PC-9 (cell line): ENCODE measurements around the gene SEL1L3. TPM values are rescaled to one million over a fixed set of nuclear protein-coding genes. Genes with fewer than 3 reads are reported as not detected.

Experiments
- BruUV-seq: library from RNA; stranded (reverse); fragments of 400-500 nt; replicated peaks from 2 replicates; lab custom pipeline; 2021; lab: Mats Ljungman, UMichigan
- CTCF ChIA-PET: fragments of 300-600 bp; sonication (Branson Sonifier 250); formaldehyde crosslinking; loops from one replicate; lab custom pipeline; 2022; ENCODE audit warnings: antibody characterized with exemption; lab: Charles Lee
- POLR2A ChIA-PET: fragments of 300-600 bp; sonication (Branson Sonifier 250); formaldehyde crosslinking; loops from one replicate; lab custom pipeline; 2022; ENCODE audit warnings: antibody characterized with exemption; ENCODE audit not compliant: unreplicated experiment; lab: Charles Lee
- DNase-seq, 2 experiments: peaks; one replicate each; pipeline versions ENCODE4 v3.0.0 to v3.0.0-alpha.2; 2015 to 2022; ENCODE audit warnings: mixed read lengths in 1 of 2
- H2AFZ ChIP-seq: fragments of 200-600 bp; sonication (generic); 2 replicates; pipeline ENCODE4 v1.8.1; 2017; ENCODE audit warnings: antibody characterized with exemption
- H3F3A ChIP-seq: fragments of 200-600 bp; sonication (generic); 2 replicates; pipeline ENCODE4 v1.8.1; 2017; ENCODE audit warnings: antibody characterized with exemption, mild to moderate bottlenecking, low read depth; ENCODE audit not compliant: insufficient read depth
- H3K27ac ChIP-seq: fragments of 200-600 bp; sonication (generic); 2 replicates; pipeline ENCODE4 v1.6.1; 2016; ENCODE audit warnings: mixed run types
- H3K27me3 ChIP-seq: fragments of 200-600 bp; sonication (generic); 2 replicates; pipeline ENCODE4 v1.6.1; 2016; ENCODE audit warnings: low read depth, mixed run types; ENCODE audit not compliant: insufficient read depth
- H3K36me3 ChIP-seq: fragments of 200-600 bp; sonication (generic); 2 replicates; pipeline ENCODE4 v1.6.1; 2016; ENCODE audit warnings: low read depth, mixed run types
- H3K4me1 ChIP-seq: fragments of 200-600 bp; sonication (generic); replicated peaks from 2 replicates; pipeline ENCODE4 v1.6.1; 2016; ENCODE audit warnings: mixed run types; ENCODE audit not compliant: insufficient read depth
- H3K4me2 ChIP-seq: fragments of 200-600 bp; sonication (generic); 2 replicates; pipeline ENCODE4 v1.6.1; 2017; ENCODE audit warnings: mixed run types
- H3K4me3 ChIP-seq: fragments of 200-600 bp; sonication (generic); 2 replicates; pipeline ENCODE4 v1.6.1; 2016; ENCODE audit warnings: mixed run types
- H3K79me2 ChIP-seq: fragments of 200-600 bp; sonication (generic); 2 replicates; pipeline ENCODE4 v1.6.1; 2017; ENCODE audit warnings: low read depth, mixed run types
- H3K9me2 ChIP-seq: fragments of 200-600 bp; sonication (generic); 2 replicates; pipeline ENCODE4 v1.8.1; 2017; ENCODE audit warnings: mild to moderate bottlenecking; ENCODE audit not compliant: insufficient read depth
- H3K9me3 ChIP-seq: fragments of 200-600 bp; sonication (generic); 2 replicates; pipeline ENCODE4 v1.8.1; 2016; ENCODE audit warnings: low read depth; ENCODE audit not compliant: insufficient read depth
- H4K20me1 ChIP-seq: fragments of 200-600 bp; sonication (generic); 2 replicates; pipeline ENCODE4 v1.8.1; 2017; ENCODE audit not compliant: insufficient read depth
- CTCF ChIP-seq: fragments of 200-600 bp; sonication (generic); conservative IDR thresholded peaks from 2 replicates; pipeline ENCODE4 v1.6.1; 2017; ENCODE audit warnings: mixed run types, antibody characterized with exemption, mild to moderate bottlenecking, moderate library complexity
- EZH2 ChIP-seq: fragments of 200-600 bp; sonication (generic); IDR thresholded peaks from 2 replicates; pipeline ENCODE4 v1.8.0; 2017; ENCODE audit warnings: antibody characterized with exemption, low read depth
- intact Hi-C: fragments of 100-400 bp; cut with micrococcal nuclease; formaldehyde crosslinking; loops from one replicate; pipeline ENCODE4 v1.10.0; 2022; ENCODE audit not compliant: unreplicated experiment
- total RNA-seq: library from RNA; stranded (reverse); gene quantifications from 2 replicates; pipeline ENCODE4 v1.2.3, GENCODE V29; 2021

SEL1L3 gene
- total RNA-seq, 1 experiment from 2014 or later = 79.2 TPM

DNA sequence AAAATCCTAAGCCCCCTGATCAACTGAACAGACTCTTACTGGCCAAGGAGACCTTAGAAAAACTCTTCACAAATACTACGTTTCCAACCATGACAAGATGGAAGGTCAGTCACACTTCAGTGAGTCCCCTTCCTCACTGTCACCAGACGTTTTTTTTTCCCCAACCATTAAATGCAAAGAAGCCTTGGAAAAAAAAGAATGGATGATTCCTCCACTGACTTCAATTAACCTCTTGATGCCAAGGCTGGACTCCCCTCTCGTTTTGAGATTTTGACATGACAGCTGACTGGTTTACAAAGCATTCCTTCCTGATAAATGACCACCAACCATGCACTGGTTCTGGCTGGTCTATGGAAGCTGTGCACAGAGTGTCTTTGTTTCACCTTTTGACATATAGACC, 133.9 kb downstream of the SEL1L3 start:
- no peak for DNase-seq

DNA sequence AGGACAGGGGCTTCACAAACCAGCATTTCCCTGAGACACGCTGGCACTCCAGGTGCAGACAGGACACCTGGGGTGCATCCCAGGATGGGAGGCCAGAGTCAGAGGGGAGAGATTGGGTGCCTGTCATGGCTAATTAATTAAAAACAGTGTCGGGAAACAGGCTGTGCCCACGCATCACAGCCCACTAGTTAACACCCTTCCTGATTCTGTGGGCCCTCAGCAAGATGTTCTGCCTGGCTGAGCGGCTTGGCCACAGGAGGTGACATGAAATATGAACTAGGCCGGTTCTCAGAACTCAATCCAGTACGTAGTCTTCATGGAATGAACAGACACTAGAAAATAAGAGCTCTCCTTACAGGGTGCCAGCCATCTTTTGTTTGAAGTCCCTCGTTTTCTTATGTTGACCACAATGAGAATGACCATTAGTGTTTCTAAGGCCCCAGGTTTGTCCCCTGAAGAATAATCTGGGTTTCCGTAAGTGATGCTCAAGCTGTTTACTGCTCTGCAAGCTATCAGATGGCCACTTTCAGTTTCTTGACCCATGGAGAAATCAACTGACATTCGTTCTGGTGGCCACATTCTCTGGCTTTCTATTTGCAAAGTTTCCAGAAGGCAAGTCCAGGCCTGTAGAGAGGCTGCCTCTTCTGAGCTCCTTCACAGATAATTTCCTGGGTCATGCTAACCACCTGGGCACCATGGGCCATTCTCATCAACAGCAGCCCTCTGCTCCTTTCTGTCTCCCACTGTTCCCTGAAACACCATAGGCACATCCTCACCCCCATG, 134.9 kb downstream of the SEL1L3 start:
- Histone ChIP-seq H2AFZ (no peak overlapping the region), H3K9me3 (no peaks in the 10 kb centered on the region), H3K4me2 (no peak overlapping the region), H3K4me3 (no peak overlapping the region), H3K27me3 (no peaks in the 10 kb centered on the region), H4K20me1 (no peaks in the 10 kb centered on the region), H3K4me1 (no peaks in the 10 kb centered on the region), H3K79me2 (no peaks in the 10 kb centered on the region), H3K27ac (no peak overlapping the region), H3K36me3 (no peaks in the 10 kb centered on the region), H3F3A (no peaks in the 10 kb centered on the region), H3K9me2 (no peaks in the 10 kb centered on the region)
- POLR2A ChIA-PET = no interaction called here
- TF ChIP-seq CTCF (no peak), EZH2 (no peak)
- intact Hi-C loops = no loop called here
- CTCF ChIA-PET = no interaction called here
- no TSS peak for BruUV-seq
- no peak for DNase-seq

More for the DNA sequence above, 133.9 kb downstream of the SEL1L3 start:
- no peaks in the 10 kb centered on the region for H3K79me2 ChIP-seq
- no peaks in the 10 kb centered on the region for H3K9me3 ChIP-seq
- ChIA-PET CTCF (interaction anchor here (0.7 kb wide), 1 partner anchor 10 kb away, joined by 16 read pairs; no protein-coding TSS in a partner anchor), POLR2A (no interaction called here)
- H4K20me1 ChIP-seq = no peaks in the 10 kb centered on the region
- H3K4me1 ChIP-seq = no peaks in the 10 kb centered on the region
- BruUV-seq = no TSS peak
- TF ChIP-seq CTCF (no peak), EZH2 (no peak)
- no peaks in the 10 kb centered on the region for H3F3A ChIP-seq
- H3K27me3 ChIP-seq = no peaks in the 10 kb centered on the region
- no peak overlapping the region for H3K4me3 ChIP-seq
- no peak overlapping the region for H3K27ac ChIP-seq
- H2AFZ ChIP-seq = no peak overlapping the region
- H3K9me2 ChIP-seq = no peaks in the 10 kb centered on the region
- intact Hi-C loops = no loop called here
- H3K4me2 ChIP-seq = no peak overlapping the region
- no peaks in the 10 kb centered on the region for H3K36me3 ChIP-seq

DNA sequence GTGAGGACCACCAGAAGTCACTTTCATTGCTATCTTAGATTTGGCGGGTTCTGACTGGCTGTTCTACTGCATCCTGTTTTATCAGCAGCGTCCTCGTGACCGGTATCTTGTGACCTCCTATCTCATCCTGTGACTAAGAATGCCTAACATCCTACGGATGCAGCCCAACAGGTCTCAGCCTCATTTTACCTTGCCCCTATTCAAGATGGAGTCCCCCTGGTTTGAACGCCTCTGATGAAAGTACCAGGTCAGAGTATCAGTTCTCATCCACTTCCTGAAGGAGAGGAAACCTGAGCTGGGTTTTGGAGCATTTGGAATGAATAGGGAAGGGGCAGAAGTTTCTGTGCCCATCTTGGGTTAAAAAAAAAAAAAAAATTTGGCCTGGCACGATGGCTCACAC, 136.9 kb downstream of the SEL1L3 start:
- intact Hi-C loops = no loop called here
- Histone ChIP-seq H3K36me3 (no peaks in the 10 kb centered on the region), H2AFZ (no peak overlapping the region), H3F3A (no peaks in the 10 kb centered on the region), H3K9me2 (no peaks in the 10 kb centered on the region), H3K27ac (no peak overlapping the region), H3K79me2 (no peaks in the 10 kb centered on the region), H3K4me3 (no peak overlapping the region), H3K4me1 (no peaks in the 10 kb centered on the region), H3K27me3 (no peaks in the 10 kb centered on the region), H3K9me3 (no peaks in the 10 kb centered on the region), H3K4me2 (no peak overlapping the region), H4K20me1 (no peaks in the 10 kb centered on the region)
- ChIA-PET CTCF (no interaction called here), POLR2A (no interaction called here)
- no peak for TF ChIP-seq CTCF
- no peak for TF ChIP-seq EZH2
- no peak for DNase-seq
- BruUV-seq = no TSS peak
